Activated naive CD8-positive, alpha-beta T cell (primary cell): ENCODE results near the gene TRABD2B.

ENCODE experiments used
- H3K27ac Mint-ChIP-seq: one replicate; pipeline ENCODE4 v1.8.0; 2021; ENCODE audit warnings: mixed read lengths
- H3K27me3 Mint-ChIP-seq: one replicate; pipeline ENCODE4 v1.8.0; 2021; ENCODE audit warnings: mixed read lengths
- H3K36me3 Mint-ChIP-seq: one replicate; pipeline ENCODE4 v1.8.0; 2021; ENCODE audit warnings: mixed read lengths
- H3K4me1 Mint-ChIP-seq: one replicate; pipeline ENCODE4 v1.8.0; 2021; ENCODE audit warnings: low read depth, mixed read lengths
- H3K4me3 Mint-ChIP-seq: one replicate; pipeline ENCODE4 v1.8.0; 2021; ENCODE audit warnings: mild to moderate bottlenecking, mixed read lengths
- H3K9me3 Mint-ChIP-seq: one replicate; pipeline ENCODE4 v1.8.0; 2021; ENCODE audit warnings: low read depth, mixed read lengths

Gene TRABD2B

GRCh38 chr1:47779613-47780012, 217.6 kb downstream of the TRABD2B start:
- Mint-ChIP-seq H3K4me1 (no peaks in the 10 kb centered on the region), H3K9me3 (no peaks in the 10 kb centered on the region), H3K27ac (no peak overlapping the region), H3K27me3 (peaks cover 2% of the 10 kb centered on the region), H3K4me3 (no peak overlapping the region), H3K36me3 (no peaks in the 10 kb centered on the region)

DNA sequence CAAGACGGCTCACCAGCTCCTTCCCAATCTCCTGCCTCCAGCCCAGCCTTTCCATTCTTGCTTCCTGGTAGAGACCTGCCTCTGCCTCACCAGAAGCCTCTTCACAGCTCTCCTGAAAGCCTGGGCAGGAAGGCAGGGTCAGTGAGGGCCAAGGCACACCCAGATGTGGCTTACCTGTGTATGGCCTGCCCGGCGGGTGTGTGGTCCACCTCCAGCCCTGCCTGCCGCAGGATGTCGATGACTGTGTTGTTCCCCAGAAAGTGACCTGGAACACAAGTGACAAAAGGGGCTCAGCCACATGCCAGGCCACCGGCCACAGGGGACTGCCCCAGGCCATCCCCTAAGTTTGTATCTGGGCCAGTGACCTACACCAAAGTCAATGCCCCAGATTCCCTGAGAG, 218.9 kb downstream of the TRABD2B start:
- H3K36me3 Mint-ChIP-seq = no peaks in the 10 kb centered on the region
- H3K4me3 Mint-ChIP-seq = no peak overlapping the region
- H3K9me3 Mint-ChIP-seq = no peaks in the 10 kb centered on the region
- H3K4me1 Mint-ChIP-seq = no peaks in the 10 kb centered on the region
- H3K27ac Mint-ChIP-seq = no peak overlapping the region
- peaks cover 2% of the 10 kb centered on the region for H3K27me3 Mint-ChIP-seq

GRCh38 chr1:47777322-47777721, 219.9 kb downstream of the TRABD2B start:
- Mint-ChIP-seq H3K27me3 (peaks cover 2% of the 10 kb centered on the region), H3K9me3 (no peaks in the 10 kb centered on the region), H3K27ac (no peak overlapping the region), H3K4me3 (no peak overlapping the region), H3K4me1 (no peaks in the 10 kb centered on the region), H3K36me3 (no peaks in the 10 kb centered on the region)

DNA sequence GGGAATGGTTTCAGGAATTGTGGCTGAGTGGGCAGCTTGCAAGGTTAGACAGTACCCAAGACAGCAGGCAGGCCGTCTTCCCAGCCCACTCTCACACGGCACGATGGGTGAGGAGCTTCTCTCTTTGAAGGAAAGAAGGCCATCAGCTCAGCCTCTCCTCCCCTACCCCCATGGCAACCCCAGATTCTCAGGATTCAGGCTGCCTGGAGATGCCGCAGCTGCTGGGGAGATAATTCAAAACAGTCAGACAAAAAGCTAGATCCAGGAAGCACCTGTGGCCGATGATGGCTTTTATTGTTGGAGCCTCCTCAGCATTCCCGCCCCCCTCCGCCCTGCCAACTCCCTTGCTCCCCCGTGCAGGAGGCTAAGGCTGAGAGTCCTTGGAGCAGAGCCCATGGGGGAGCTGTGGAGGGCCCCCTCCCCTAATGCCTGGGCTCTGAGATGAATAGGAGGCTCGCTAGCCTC, 220.5 kb downstream of the TRABD2B start:
- Mint-ChIP-seq H3K4me1 (no peaks in the 10 kb centered on the region), H3K27me3 (peaks cover 2% of the 10 kb centered on the region), H3K4me3 (no peak overlapping the region), H3K36me3 (no peaks in the 10 kb centered on the region), H3K27ac (no peak overlapping the region), H3K9me3 (no peaks in the 10 kb centered on the region)

DNA sequence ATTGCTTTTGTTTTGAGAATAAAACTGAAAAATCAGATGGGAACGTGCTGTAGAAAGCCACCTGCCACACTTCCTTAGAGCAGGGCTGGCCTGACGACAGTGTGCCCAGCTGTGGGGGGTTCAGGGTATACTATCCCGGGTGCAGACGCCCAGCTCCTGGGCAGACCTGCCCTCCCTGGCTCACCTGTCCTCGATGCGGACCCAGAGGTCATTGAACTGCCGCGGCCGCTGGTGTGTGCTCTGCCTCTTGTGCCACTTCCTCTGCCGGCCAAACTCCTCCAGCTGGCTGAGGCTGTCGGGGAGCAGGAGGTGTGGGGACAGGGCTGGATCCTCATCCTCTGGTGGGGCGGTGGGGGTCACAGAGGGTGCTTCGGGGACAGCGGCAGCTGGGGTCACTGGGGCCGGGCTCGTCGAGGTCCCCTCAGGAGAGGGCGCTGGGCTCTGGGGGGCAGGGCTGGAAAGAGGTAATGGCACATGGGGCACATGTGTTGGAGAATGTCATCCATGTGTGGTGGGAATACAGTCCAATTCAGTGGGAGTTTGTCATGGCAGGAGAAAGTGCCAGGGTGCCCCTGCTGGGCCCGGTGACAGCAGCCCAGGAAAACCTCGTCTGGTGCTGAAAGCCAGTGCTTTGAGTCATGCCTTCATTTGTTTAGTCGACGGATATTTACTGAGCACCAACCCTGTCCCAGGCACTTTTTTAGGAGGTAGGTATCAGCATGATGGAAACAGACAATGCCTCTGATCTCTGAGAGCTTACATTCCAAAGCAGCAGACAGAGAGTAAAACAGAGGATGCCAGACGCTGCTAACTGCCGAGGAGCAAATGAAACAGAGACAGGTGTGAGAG, 222.0 kb downstream of the TRABD2B start:
- peaks cover 5% of the 10 kb centered on the region for H3K27me3 Mint-ChIP-seq
- H3K4me1 Mint-ChIP-seq = no peaks in the 10 kb centered on the region
- no peaks in the 10 kb centered on the region for H3K36me3 Mint-ChIP-seq
- H3K4me3 Mint-ChIP-seq = no peak overlapping the region
- H3K27ac Mint-ChIP-seq = no peak overlapping the region
- no peaks in the 10 kb centered on the region for H3K9me3 Mint-ChIP-seq

- H3K27me3 Mint-ChIP-seq = peaks cover 6% of the 10 kb centered on the region
- H3K9me3 Mint-ChIP-seq = no peaks in the 10 kb centered on the region
- no peaks in the 10 kb centered on the region for H3K36me3 Mint-ChIP-seq
- no peaks in the 10 kb centered on the region for H3K4me1 Mint-ChIP-seq
- H3K4me3 Mint-ChIP-seq = no peak overlapping the region
- no peak overlapping the region for H3K27ac Mint-ChIP-seq
Observed at GRCh38 chr1:47772960-47773682, 224.1 kb downstream of the TRABD2B start.

DNA sequence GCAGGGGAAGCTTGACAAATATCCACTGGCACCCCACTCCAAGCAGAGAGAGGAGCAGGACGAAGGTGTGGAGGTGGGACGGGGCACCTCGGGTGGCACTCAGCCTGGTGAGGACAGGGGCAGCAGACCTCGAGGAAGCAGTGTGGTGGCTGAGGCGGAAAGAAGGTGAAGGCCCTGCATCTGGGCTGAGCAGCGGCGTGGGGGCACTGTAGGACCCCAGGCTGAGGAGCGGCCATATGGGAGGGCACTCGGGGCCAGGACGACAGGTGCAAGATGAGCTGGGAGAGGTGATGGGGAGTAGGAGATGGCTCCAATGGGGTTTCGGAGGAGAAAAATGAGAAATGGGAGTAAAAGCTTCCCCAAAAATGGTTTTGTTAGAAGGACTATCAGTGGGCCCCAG, 224.9 kb downstream of the TRABD2B start:
- Mint-ChIP-seq H3K4me3 (no peak overlapping the region), H3K36me3 (no peaks in the 10 kb centered on the region), H3K4me1 (no peaks in the 10 kb centered on the region), H3K27ac (no peak overlapping the region), H3K9me3 (no peaks in the 10 kb centered on the region), H3K27me3 (peaks cover 5% of the 10 kb centered on the region)

DNA sequence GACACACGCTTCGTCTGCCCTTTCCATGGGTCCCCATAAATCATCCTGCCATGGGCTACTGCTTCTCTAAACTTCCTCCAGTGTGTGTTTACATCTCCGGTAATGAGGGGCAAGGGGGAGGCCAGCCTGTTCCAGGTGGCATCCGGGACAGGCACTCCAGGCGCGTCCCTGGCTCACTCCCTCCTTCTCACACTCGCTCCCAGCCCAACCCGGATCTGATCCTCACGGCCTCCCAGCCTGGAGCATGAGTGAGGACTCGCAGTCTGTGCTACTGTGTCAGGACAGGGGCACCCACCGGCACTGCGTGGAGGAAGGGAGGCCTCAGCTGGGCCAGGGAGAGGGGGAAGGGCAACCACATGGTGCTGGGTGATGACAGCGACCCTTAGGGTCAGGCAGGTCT, 225.4 kb downstream of the TRABD2B start:
- no peaks in the 10 kb centered on the region for H3K36me3 Mint-ChIP-seq
- H3K4me1 Mint-ChIP-seq = no peaks in the 10 kb centered on the region
- no peaks in the 10 kb centered on the region for H3K9me3 Mint-ChIP-seq
- peaks cover 4% of the 10 kb centered on the region for H3K27me3 Mint-ChIP-seq
- H3K27ac Mint-ChIP-seq = no peak overlapping the region
- no peak overlapping the region for H3K4me3 Mint-ChIP-seq

DNA sequence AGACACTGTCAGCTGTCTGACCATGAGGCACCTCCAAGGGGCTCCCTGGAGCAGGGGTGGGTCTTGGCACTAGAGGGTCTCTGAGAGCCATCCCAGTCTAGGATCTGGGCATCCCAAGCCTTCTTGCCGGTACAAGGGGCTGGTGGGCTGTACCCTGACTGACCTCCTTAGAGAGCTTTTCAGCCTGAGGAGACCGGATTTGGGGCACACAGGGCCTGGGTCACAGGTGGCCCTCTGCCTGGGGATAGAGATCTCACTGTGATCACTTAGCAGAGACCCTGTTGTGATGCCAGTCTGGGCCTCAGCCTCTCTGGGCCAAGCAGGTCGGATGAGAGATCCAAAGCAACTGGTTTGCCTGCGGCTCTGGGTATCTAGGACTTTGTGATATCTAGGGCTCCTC, 227.2 kb downstream of the TRABD2B start:
- Mint-ChIP-seq H3K4me1 (no peaks in the 10 kb centered on the region), H3K36me3 (no peaks in the 10 kb centered on the region), H3K9me3 (no peaks in the 10 kb centered on the region), H3K4me3 (no peak overlapping the region), H3K27ac (no peak overlapping the region), H3K27me3 (peaks cover 4% of the 10 kb centered on the region)

GRCh38 chr1:47769295-47769694, 227.9 kb downstream of the TRABD2B start:
- Mint-ChIP-seq H3K4me1 (no peaks in the 10 kb centered on the region), H3K36me3 (no peaks in the 10 kb centered on the region), H3K4me3 (no peak overlapping the region), H3K9me3 (no peaks in the 10 kb centered on the region), H3K27me3 (peaks cover 4% of the 10 kb centered on the region), H3K27ac (no peak overlapping the region)

GRCh38 chr1:47767741-47768100, 229.5 kb downstream of the TRABD2B start:
- H3K27me3 Mint-ChIP-seq = peaks cover 4% of the 10 kb centered on the region
- no peak overlapping the region for H3K27ac Mint-ChIP-seq
- no peaks in the 10 kb centered on the region for H3K9me3 Mint-ChIP-seq
- H3K4me3 Mint-ChIP-seq = no peak overlapping the region
- no peaks in the 10 kb centered on the region for H3K36me3 Mint-ChIP-seq
- H3K4me1 Mint-ChIP-seq = no peaks in the 10 kb centered on the region

GRCh38 chr1:47766832-47767740, 230.1 kb downstream of the TRABD2B start:
- H3K36me3 Mint-ChIP-seq = no peaks in the 10 kb centered on the region
- H3K27ac Mint-ChIP-seq = no peak overlapping the region
- H3K27me3 Mint-ChIP-seq = peaks cover 4% of the 10 kb centered on the region
- no peaks in the 10 kb centered on the region for H3K9me3 Mint-ChIP-seq
- H3K4me1 Mint-ChIP-seq = no peaks in the 10 kb centered on the region
- H3K4me3 Mint-ChIP-seq = no peak overlapping the region

DNA sequence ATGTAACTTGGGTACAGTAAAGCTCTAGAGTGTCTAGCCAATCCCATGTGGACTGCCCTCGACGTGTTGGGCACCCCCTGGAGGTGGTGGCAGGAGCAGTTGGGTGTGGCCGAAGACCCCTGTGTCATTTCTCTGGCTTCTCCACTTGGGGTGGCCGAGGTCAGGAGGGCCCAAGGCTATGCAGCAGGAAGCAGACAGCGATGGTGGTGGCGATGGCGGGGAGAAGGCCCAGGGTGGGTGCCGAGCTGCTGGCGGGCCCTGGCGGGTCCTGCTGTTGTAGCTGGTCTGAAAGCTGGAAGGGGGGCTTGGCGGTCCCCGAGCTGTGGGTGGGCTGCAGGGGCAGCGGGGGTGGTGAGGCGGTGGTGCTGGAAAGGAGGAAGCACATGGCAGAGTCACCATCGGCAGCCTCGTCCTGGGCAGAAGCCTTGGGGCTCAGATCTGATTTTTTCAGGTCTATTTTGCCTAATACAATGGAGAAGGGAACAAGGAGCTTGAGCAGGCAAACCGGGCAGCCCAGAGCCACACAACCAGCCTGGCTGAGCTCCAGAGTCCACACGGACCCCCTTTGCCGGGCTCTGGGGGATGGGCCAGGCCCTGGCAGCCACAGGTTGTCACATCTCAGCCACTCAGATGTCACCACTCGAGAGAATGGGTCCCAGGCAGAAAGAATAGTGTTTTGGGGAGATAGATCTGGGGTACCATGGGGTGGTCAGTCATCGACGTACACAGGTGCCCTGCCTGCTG, 231.3 kb downstream of the TRABD2B start:
- Mint-ChIP-seq H3K9me3 (no peaks in the 10 kb centered on the region), H3K27ac (no peak overlapping the region), H3K36me3 (no peaks in the 10 kb centered on the region), H3K27me3 (peaks cover 6% of the 10 kb centered on the region), H3K4me3 (no peak overlapping the region), H3K4me1 (no peaks in the 10 kb centered on the region)

- H3K4me3 Mint-ChIP-seq = no peak overlapping the region
- no peaks in the 10 kb centered on the region for H3K4me1 Mint-ChIP-seq
- H3K27me3 Mint-ChIP-seq = peaks cover 5% of the 10 kb centered on the region
- H3K27ac Mint-ChIP-seq = no peak overlapping the region
- no peaks in the 10 kb centered on the region for H3K36me3 Mint-ChIP-seq
- no peaks in the 10 kb centered on the region for H3K9me3 Mint-ChIP-seq
Observed at GRCh38 chr1:47765236-47765635, 231.9 kb downstream of the TRABD2B start.
